IPS-NIHi7 (cell line): ENCODE measurements around the gene APOBEC3C.
"Not testable (repeated sequence)": the region's sequence is repeated elsewhere in the genome, so short reads cannot be mapped to it uniquely, and the experiment has no call there.

Experiments used
- DNase-seq: peaks from one replicate; pipeline ENCODE4 v3.0.0; 2012; ENCODE audit warnings: mixed read lengths; ENCODE audit errors: extremely low spot score

APOBEC3C gene

DNA sequence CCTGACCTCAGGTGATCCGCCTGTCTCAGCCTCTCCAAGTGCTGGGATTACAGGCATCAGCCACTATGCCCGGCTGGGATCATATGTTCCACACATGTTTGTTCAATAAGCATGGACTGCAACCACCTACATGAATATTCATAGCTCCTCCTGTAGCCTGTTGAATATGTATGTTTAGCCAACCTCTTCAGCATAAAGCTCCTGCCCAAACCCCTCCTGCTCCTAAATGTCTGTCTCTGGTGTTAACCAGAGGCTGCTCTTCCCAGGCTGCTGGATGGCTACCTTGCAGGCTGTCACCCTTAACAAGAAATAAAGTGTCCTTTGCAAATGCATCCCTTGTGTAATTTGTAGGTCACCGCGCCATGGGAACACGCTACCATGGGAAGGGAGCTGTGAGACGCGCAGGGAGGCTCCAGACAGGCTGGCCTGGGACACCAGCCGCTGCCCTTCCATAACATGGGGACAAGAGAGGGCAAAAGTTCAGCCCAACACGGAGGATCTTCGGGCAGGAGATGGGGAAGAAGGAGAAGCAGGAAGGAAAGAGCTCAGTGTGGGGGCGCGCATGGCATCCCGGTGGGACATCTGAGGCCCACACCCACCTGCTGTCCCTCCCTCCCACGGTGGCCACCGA lies 6.1 kb downstream of the APOBEC3C start:
- DNase-seq, result not testable (repeated sequence)

DNA sequence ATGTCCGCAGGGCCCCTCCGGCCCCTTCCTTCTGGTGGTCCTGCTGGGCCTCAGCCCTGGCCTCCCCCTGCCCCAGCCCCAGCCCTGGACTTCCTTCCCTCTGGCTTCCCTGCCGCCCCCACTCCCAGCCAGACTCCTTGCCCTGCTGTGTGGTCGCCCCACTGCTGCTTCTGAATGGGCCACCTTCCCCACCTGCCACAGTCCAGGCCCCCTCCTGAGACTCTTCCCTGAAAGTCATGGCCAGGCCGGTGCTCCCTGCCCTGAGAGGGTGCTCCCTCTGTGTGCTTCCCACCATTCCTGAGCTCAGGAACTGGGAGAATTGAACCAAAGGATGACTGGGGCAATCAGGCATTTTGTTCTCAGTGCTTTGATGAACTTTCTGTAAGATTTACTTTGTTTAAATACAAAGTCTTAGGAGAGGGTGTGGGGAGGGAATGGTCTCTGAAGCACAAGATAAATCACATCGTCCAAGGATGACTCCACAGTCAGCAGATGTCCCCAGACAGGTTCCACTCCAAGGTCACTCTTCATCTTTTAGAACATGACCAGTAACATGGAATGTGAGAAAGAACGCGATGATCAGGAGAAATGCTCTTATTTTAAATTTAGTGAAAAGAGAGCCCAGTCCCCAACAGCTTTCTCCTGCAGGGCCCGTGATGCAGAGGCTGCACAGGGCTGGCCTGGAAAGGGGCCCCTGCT lies 7.6 kb downstream of the APOBEC3C start:
- DNase-seq, result no peak

DNA sequence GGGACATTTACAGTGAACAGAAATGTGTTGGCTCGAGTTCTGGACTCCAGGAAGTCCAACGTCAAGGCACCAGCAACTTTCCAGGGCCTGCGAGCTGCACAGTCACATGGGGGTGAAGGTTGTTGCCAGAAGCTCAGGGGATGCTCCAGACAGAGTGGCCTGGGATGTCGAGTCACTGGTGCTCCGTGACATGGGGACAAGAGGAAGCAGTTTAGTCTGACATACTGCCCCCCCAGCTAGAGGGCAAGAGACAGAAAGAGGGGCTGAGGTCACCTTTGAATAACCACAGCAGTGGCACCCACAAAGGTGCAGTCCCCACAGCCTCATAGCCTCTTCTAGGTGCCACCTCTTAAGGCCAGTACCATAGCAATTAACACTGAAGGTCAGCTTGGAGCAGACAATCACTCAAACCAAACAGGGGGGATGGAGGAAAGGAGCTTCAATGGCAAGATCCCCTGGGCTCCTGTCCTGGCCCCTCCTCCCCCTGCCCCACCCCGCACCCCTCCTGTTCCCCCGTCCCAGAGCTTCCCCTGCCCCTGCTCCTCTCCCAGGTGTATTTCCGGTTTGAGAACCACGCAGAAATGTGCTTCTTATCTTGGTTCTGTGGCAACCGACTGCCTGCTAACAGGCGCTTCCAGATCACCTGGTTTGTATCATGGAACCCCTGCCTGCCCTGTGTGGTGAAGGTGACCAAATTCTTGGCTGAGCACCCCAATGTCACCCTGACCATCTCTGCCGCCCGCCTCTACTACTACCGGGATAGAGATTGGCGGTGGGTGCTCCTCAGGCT lies 10.7 kb downstream of the APOBEC3C start:
- no peak for DNase-seq

DNA sequence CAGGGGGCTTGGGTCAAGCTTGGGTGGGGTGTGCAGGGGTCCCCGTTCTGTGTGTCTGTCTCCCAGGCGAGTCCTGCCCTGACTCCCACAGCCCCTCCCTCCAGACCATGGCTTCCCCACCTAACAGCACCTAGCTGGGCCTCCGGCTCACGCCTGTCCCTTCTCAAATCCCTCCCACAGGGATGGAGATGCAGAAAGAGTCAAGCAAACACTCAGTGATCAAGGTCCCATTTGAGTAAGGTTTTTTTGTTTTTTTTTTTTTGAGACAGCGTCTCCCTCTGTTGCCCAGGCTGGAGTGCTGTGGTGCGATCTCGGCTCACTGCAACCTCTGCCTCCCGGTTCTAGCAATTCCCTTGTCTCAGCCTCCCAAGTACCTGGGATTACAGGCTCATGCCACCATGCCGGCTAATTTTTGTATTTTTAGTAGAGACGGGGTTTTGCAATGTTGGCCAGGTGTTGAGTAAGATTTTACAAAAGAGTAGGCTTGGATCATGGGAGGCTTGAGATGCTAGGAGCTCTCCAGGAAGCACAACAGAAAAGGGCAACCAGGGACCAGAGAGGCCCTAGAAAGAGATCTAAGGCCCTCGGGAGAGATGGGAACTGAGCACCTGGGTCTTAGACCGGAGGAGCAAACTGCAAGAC lies 12.6 kb downstream of the APOBEC3C start:
- DNase-seq, result no peak

DNA sequence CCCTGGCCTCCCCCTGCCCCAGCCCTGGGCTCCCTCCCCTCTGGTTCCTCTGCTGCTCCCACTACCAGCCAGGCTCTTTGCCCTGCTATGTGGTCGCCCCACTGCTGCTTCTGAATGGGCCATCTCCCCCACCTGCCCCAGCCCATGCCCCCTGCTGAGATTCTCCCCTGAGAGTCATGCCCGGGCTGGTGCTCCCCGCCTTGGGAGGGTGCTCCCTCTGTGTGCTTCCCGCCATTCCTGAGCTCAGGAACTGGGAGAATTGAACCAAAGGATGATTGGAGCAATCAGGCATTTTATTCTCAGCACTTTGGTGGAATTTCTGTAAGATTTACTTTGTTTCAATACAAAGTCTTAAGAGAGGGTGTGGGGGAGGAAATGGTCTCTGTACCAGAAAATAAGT lies 13.7 kb downstream of the APOBEC3C start:
- no peak for DNase-seq

DNA sequence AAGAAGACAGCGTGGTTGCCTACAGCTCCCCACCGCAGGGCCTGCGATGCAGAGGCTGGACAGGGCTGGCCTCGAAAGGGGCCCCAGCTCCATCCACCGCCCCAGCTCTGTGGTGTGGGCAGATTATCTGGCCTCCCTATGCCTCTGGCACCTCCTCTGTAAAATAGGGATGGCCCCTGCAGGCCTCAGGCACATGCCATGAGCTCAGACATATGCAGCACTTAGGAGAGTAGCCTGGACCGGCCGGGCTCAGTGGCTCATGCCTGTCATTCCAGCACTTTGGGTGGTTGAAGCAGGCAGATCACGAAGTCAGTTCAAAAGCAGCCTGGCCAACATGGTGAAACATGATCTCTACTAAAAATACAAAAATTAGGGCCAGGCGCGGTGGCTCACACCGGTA lies 14.2 kb downstream of the APOBEC3C start:
- DNase-seq, result no peak

DNA sequence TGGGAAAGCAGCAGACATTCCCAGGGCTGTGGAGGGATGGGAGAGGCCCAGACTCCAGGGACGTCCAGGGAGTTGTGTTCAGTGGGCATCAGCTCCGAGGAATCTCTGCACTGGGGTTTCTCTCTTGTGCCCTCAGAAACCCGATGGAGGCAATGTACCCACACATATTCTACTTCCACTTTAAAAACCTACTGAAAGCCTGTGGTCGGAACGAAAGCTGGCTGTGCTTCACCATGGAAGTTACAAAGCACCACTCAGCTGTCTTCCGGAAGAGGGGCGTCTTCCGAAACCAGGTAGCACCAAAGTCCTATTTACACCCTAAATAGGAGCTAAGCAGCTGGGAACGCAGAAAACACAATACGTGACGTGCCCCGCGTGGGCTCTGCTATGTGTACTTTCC lies 15.2 kb downstream of the APOBEC3C start:
- DNase-seq, result no peak

DNA sequence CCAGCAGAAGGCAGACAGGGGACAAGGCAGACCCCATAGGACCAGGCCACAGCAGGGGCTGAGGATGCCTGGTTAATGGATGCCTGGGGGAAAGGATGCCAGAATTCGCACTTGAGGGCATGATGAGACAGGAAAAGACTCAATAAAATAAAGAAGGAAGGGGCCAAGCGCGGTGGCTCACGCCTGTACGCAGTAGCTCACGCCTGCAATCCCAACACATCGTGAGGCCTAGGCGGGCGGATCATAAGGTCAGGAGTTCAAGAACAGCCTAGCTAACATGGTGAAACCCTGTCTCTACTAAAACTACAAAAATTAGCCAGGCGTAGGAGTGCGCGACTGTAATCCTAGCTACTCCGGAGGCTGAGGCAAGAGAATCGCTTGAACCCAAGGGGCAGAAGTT lies 16.6 kb downstream of the APOBEC3C start:
- DNase-seq, result no peak

DNA sequence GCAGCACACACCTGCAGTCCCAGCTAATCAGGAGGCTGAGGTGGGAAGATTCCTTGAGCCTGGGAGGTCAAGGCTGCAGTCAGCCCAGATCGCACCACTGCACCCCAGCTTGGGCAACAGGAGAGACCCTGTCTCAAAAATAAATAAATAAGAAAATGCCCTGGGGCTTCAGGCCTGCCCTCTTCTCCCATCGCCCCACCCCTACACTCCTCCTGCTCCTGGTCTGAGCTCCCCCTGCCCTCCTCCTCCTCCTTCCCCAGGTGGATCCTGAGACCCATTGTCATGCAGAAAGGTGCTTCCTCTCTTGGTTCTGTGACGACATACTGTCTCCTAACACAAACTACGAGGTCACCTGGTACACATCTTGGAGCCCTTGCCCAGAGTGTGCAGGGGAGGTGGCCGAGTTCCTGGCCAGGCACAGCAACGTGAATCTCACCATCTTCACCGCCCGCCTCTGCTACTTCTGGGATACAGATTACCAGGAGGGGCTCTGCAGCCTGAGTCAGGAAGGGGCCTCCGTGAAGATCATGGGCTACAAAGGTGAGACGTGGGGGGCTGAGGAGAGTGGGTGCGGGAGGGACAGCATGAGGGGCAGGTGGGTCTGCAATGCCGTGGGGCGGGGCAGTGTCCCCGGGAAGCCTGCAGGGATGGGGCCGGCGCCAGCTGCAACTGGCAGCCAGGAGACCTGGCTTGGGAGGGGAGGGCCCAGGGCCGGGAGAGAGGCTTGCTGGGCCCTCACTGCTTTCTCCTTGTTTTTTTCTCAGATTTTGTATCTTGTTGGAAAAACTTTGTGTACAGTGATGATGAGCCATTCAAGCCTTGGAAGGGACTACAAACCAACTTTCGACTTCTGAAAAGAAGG lies 17.6 kb downstream of the APOBEC3C start:
- not testable (repeated sequence) for DNase-seq

DNA sequence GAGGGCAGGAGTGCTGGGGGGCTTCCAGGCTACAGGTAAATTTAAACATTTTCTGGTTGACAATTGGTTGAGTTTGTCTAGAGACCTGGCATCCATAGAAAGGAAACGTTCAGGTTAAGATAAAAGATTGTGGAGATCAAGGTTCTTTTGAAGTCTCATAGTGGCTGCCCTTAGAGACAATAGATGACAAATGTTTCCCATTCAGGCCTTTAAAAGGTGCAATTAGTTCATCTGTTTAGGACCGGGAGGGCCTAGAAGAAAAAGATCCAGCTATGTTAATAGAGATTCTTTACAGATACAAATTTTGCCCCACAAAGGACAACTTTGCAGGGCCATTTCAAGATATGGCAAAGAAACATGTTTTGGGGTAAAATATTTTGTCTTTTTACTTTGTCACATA lies 23.0 kb downstream of the APOBEC3C start:
- DNase-seq, result not testable (repeated sequence)

DNA sequence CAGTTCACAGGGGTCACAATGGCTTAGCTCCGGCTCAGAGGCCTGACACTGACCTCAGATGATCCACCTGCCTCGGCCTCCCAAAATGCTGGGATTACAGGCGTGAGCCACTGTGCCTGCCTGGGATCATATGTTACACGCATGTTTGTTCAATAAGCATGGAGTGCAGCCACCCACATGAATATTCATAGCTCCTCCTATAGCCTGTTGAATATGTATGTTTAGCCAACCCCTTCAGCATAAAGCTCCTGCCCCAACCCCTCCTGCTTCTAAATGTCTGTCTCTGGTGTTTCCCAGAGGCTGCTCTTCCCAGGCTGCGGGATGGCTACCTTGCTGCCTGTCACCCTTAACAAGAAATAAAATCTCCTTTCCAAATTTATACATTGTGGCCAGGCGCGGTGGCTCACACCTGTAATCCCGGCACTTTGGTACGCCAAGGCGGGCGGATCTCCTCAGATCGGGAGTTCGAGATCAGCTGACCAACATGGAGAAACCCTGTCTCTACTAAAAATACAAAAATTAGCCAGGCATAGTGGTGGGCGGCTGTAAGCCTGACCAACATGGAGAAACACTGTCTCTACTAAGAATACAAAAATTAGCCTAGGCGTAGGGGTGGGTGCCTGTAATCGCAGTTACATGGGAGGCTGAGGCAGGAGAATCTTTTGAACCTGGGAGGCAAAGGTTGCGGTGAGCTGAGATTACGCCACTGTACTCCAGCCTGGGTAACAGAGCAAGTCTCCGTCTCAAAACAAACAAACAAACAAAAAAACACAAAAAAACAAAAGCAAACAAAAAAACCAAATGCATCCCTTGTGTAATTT lies 25.5 kb downstream of the APOBEC3C start:
- no peak for DNase-seq

DNA sequence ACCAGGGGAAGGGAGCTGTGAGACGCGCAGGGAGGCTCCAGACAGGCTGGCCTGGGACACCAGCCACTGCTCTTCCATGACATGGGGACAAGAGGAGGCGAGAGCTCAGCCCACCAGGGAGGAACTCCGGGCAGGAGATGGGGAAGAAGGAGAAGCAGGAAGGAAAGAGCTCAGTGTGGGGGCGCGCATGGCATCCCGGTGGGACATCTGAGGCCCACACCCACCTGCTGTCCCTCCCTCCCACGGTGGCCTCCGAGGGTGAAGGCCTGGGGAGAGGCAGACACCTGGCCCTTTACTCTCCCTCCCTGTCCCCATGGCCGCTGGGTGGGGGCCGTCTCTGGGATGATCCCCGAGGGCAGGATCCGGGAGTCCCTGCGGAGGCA lies 26.1 kb downstream of the APOBEC3C start:
- DNase-seq, result not testable (repeated sequence)

DNA sequence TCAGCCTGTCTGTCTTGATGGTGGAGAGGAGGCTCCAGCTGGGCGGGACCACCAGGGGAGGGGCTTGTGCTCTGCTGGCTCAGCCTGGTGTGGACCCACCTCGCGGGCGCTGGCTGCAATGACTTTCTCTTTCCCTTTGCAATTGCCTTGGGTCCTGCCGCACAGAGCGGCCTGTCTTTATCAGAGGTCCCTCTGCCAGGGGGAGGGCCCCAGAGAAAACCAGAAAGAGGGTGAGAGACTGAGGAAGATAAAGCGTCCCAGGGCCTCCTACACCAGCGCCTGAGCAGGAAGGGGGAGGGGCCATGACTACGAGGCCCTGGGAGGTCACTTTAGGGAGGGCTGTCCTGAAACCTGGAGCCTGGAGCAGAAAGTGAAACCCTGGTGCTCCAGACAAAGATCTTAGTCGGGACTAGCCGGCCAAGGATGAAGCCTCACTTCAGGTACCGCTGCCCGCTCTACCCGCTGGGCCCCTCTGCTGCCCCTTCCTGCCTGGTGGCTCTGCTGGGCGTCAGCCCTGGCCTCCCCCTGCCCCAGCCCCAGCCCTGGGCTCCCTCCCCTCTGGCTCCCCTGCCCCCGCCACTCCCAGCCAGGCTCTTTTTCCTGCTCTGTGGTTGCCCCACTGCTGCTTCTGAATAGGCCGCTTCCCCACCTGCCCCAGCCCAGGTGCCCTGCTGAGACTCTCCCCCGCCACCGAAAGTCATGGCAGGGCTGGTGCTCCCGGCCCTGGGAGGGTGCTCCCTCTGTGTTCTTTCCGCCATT lies 26.7 kb downstream of the APOBEC3C start, which contains the start of gene APOBEC3F:
TSS of gene APOBEC3F (plus strand) at position 327 of the 759 bp plus-strand sequence. CDS start at position 424, 97 bp downstream.
- peak; percentile 56 for DNase-seq

DNA sequence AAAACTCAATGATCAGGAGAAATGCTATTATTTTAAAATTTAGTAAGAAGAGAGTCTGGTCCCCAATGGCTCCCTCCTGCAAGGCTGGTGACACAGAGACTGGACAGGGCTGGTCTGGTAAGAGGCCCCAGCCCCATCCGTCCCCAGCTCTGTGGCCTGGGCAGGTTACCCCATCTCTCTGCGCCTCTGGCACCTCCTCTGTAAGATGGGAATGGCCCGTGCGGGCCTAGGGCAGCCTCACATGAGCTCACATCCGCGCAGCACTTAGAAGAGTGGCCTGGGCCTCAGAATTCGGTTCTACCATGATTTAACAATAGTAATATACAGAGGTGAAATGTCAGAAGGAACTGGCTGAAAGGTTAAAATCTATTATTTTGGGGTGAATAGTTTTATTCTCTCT lies 27.9 kb downstream of the APOBEC3C start:
- no peak for DNase-seq

DNA sequence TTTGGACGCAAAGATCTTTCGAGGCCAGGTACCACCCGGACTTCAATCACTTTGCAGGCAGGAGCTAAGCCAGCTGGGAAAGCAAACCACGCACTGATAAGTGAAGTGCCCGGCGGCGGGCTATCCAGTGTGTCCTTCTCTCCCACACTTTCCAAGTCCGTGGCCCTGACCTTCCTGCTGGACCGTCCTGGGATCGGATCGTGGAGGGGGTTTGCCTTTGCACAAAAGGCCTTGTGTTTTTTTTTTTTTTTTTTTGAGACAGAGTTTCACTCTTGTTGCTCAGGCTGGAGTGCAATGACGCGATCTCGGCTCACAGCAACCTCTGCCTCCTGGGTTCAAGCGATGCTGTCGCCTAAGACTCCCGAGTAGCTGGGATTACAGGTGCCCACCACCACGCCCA lies 29.0 kb downstream of the APOBEC3C start:
- not testable (repeated sequence) for DNase-seq

DNA sequence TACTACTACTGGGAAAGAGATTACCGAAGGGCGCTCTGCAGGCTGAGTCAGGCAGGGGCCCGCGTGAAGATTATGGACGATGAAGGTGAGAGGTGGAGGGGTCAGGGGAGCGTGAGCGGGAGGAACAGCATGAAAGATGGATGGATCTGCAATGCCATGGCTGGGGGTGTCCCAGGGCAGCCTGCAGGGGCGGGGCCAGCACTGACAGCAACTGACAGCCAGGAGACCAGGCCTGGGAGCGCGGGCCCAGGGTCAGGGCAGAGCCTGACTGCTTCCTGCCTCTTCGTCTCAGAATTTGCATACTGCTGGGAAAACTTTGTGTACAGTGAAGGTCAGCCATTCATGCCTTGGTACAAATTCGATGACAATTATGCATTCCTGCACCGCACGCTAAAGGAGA lies 31.1 kb downstream of the APOBEC3C start:
- DNase-seq, result not testable (repeated sequence)

DNA sequence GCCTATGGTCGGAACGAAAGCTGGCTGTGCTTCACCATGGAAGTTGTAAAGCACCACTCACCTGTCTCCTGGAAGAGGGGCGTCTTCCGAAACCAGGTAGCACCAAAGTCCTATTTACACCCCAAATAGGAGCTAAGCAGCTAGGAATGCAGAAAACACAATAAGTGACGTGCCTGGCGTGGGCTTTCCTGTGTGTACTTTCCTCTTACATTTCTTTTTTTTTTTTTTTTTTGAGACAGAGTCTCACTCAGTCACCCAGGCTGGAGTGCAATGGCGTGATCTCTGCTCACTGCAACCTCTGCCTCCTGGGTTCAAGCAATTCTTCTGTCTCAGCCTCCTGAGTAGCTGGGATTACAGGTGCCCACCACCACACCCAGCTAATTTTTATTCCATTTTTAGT lies 35.4 kb downstream of the APOBEC3C start:
- not testable (repeated sequence) for DNase-seq

DNA sequence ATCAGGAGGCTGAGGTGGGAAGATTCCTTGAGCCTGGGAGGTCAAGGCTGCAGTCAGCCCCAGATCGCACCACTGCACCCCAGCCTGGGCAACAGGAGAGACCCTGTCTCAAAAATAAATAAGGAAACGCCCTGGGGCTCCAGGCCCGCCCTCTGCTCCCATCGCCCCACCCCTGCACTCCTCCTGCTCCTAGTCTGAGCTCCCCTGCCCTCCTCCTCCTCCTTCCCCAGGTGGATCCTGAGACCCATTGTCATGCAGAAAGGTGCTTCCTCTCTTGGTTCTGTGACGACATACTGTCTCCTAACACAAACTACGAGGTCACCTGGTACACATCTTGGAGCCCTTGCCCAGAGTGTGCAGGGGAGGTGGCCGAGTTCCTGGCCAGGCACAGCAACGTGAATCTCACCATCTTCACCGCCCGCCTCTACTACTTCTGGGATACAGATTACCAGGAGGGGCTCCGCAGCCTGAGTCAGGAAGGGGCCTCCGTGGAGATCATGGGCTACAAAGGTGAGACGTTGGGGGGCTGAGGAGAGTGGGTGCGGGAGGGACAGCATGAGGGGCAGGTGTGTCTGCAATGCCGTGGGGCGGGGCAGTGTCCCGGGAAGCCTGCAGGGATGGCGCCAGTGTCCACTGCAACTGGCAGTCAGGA lies 37.9 kb downstream of the APOBEC3C start:
- not testable (repeated sequence) for DNase-seq

DNA sequence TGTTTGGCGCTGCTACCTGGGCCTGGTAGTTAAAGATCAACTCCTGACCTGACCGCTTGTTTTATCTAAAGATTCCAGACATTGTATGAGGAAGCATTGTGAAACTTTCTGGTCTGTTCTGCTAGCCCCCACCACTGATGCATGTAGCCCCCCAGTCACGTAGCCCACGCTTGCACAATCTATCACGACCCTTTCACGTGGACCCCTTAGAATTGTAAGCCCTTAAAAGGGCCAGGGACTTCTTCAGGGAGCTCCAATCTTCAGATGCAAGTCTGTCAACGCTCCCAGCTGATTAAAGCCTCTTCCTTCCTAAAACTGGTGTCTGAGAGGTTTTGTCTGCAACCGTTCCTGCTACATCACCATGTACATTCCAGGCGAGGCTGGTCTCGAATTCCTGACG lies 41.6 kb downstream of the APOBEC3C start:
- DNase-seq, result no peak
